NCI-H1694 (cell line): ENCODE measurements around the gene MTA1.
A peak's percentile ranks its signal among the peaks of the same experiment; 100 is the strongest.

ENCODE experiments used
- DNase-seq: peaks from one replicate; lab custom pipeline; 2025; lab: John Stamatoyannopoulos, UW

Gene MTA1

DNA sequence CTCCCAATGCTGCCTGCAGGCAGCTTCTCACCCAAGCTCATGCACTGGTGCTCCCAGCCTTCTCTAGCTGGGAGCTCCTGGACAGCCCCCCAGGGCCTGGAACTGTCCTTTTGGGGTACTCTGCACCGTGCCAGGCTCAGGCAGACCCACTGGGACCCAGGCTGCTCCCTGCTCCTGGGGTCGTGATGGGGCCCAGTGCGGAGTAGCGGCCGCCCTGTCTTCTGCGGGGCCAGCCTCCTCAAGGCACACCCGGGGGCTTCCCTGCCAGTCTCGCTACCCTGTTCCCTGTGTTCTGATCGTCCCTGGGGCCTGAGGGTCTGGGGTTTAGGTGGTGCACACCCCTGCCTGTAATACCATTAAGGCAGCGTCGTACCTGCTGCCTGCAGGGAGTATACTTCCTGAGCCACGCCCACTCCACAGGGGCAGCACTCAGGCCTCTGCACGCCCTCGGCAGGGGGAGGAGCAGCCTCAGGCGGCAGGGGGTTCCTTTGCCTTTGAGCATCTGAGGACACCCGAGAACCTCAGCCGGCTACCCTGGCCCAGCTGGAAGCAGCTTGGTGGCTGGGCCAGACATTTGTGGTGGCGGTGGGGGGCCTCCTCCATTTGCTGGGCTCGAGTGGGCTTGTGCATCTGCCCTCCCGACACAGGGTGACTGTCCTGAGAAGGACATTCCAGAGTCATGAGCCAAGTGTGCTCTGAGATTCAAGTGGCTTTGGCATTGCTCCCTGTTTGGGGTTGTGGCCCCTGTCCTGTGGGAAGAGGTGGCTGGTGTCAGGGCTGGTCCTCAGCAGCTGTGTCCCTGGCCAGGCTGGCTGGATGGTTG lies 45.8 kb downstream of the MTA1 start:
- DNase-seq = no peak

GRCh38 chr14:105466531-105467248 lies 47.1 kb downstream of the MTA1 start:
- DNase-seq = no peak

- DNase-seq = peak; percentile 61
Measured at GRCh38 chr14:105467249-105467941, 47.8 kb downstream of the MTA1 start.

- no peak for DNase-seq
Measured at GRCh38 chr14:105467942-105468471, 48.4 kb downstream of the MTA1 start.

DNA sequence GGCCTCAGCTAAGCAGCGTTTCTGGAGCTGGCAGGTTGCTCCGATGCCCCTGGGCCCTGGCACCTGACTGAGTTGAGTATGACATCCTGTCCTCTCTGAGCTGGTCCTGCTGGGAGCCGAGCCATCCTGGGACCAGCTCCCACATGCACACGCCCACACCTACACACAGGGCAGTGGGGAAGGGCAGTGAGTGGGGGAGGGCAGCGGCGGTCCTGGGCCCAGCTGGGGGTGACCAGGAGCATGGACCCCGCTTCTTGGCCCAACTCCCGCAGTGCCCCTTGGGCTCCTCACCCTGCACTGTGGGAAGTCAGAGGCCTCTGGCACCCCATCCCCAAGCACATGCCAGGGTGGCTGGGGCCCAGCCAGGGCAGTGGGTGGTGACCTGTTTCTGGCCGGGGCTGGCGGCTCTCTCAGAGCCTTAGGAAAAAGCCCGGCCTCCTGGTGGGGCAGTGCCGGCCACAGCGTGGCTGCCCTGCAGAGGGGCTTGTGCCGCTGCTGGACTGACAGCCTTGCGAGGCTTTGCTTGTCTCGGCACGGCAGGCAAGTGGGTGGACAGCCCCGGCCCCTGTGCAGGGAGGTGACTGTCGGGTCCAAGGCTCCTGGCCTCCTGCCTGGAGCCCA lies 49.1 kb downstream of the MTA1 start:
- no peak for DNase-seq

DNA sequence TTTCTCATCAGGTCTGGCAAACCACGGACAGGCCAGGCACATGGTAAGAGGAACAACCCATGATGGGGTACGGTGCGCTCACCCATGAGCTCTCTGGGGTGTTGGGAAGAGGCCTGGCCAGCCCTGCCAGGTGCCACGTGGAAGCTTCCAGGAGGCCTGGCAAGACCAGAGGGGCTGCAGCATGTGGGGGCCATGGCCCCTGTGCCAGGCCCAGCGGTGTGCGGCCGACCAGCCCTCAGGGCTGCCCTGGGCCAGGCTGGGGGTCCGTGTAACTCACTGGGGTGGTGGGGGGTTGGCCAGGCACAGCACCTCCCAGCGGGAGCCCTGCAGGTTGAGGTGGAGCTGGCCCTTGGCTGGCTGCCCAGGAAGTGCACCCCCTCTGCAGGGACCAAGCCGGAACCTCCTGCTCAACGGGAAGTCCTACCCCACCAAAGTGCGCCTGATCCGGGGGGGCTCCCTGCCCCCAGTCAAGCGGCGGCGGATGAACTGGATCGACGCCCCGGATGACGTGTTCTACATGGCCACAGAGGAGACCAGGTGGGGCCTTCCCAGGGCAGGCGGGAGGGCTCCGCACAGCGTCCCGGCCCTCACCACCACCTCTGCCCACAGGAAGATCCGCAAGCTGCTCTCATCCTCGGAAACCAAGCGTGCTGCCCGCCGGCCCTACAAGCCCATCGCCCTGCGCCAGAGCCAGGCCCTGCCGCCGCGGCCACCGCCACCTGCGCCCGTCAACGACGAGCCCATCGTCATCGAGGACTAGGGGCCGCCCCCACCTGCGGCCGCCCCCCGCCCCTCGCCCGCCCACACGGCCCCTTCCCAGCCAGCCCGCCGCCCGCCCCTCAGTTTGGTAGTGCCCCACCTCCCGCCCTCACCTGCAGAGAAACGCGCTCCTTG lies 50.1 kb downstream of the MTA1 start:
- no peak for DNase-seq

GRCh38 chr14:105470350-105471296 lies 51.0 kb downstream of the MTA1 start:
- peak; percentile 41 for DNase-seq

DNA sequence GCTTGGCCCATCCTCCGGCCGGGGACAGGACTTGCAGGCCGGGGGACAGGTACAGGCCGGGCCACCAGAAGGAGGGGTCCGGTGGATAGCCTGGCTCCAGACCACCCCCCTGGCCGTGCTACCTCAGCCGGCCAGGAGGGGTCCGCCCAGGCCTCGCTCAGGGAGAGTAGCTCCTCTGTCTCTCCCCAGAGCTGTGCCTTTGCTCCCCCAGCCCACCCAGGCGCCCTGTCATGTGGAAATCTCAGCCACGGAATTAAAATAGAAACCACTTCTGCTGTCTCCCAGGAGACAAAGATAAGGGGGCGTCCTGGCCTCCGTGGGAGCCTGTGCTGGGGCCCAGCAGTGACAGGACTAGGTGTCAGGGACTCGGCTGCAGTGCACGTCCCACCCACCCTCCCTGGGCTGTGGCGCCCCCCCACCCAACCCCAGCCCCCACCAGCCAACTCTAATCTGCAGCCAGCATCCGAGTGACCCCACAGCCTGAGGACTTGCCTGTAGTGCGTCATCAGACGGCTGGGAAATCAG lies 51.7 kb downstream of the MTA1 start:
- no peak for DNase-seq

GRCh38 chr14:105471823-105472485 lies 52.3 kb downstream of the MTA1 start:
- DNase-seq = no peak

- no peak for DNase-seq
Measured at GRCh38 chr14:105472486-105472991, 52.9 kb downstream of the MTA1 start.

- DNase-seq = no peak
Measured at GRCh38 chr14:105473033-105473676, 53.5 kb downstream of the MTA1 start.

DNA sequence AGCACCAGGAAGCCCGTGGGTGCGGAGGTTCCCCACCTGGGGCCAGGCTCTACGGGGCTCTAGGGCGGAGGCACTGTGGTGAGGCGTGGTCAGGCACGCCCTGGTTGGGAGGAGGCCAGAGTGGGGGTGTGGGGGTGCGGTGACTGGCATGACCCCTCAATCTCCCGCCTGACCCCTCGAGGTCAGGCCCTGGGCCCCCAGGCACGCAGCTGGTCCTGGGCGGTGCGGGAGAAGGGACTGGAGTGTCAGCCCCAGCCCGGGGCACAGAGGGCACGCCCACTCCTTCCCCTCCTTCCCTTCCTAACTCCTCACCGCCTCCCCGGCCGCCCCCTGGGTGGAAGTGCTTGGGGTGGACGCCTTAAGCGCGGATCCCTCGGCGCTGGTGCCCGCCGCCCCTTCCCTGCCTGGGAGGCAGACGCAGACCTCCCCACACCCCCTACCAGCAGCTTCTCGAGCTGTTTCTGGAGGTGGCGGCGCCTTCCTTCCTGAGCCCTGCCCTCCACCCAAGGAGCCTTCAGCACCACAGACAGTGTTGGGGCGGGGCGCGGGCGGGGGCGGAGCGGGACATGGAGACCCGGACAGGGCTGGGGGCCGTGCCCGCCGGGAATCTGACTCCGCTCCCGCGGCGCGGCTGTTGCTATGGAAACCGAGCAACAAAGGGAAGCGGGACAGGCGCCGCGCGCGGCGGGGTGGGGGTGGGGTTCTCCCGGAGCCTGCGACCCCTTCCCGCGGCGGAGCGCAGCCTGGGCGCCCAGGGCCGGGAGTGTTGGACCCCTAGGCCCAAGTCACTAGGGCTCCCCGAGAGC lies 54.3 kb downstream of the MTA1 start:
- peak; percentile 66 for DNase-seq

- no peak for DNase-seq
Measured at GRCh38 chr14:105474483-105475268, 55.0 kb downstream of the MTA1 start, which contains the start of gene CRIP2. Gene CRIP2, plus strand, starts transcription at chr14:105474821. Its CDS starts 42 bp downstream, at chr14:105474863.

DNA sequence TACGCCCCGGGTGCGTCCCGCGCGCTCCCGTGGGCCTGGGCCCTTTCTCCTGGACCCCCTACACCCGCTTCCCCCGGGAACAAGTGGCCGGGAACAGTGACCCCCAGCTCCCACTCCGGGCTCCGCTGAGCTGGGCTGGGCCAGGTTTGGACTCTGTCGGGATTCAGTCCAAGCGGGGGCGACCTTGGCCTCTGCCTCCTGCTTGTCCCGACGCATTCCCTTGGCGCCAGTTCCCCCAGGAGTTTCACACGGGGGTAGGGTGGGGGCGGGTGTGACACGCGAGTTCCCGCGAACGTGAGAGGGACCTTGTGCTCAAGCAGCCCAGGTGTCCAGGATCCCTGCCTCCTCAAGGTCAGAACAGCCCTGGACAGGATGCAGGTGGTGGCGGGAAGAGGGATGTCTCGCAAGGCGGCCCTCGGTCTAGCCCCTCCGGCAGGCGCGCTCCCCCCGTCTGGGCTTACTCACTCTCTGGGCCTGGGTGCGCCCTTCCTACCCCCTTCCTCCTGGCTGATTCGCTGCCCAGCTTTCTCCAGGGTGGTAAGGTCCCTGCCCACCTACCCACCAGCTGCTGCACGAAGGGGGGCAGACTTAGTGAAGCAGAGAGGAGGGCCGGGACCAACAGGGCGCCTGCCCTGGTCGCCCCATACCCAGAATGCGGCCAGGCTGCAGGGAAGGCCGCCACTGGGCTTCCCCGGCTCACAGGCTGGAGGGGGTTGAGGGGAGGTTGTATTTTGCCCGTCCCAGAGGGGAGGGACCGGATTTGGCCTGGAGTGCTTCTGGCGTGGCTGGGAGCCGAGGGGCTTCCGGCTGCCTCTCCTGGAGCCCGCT lies 55.9 kb downstream of the MTA1 start:
- DNase-seq = no peak

GRCh38 chr14:105476097-105476830 lies 56.6 kb downstream of the MTA1 start:
- no peak for DNase-seq
